ENCODE data around the gene TARM1.
A peak's percentile ranks its signal among the peaks of the same experiment; 100 is the strongest.
"Not testable (repeated sequence)": the region's sequence is repeated elsewhere in the genome, so short reads cannot be mapped to it uniquely, and the experiment has no call there.

Gene TARM1

DNA sequence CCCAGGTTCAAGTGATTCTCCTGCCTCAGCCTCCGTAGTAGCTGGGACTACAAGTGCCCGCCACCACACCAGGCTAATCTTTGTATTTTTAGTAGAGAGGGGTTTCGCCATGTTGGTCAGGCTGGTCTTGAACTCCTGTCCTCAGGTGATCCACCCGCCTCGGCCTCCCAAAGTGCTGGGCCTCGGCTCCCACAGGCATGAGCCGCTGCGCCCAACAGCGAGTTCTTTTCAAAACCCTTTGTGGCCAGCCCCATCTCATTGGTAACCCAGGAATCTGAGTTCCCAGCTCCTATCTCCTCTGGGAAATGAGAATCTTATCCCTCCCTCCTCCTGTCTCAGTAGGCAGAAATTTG lies 18.7 kb upstream of the TARM1 start:
- not testable (repeated sequence) for DNase-seq (ENCODE audit: low spot score)

DNA sequence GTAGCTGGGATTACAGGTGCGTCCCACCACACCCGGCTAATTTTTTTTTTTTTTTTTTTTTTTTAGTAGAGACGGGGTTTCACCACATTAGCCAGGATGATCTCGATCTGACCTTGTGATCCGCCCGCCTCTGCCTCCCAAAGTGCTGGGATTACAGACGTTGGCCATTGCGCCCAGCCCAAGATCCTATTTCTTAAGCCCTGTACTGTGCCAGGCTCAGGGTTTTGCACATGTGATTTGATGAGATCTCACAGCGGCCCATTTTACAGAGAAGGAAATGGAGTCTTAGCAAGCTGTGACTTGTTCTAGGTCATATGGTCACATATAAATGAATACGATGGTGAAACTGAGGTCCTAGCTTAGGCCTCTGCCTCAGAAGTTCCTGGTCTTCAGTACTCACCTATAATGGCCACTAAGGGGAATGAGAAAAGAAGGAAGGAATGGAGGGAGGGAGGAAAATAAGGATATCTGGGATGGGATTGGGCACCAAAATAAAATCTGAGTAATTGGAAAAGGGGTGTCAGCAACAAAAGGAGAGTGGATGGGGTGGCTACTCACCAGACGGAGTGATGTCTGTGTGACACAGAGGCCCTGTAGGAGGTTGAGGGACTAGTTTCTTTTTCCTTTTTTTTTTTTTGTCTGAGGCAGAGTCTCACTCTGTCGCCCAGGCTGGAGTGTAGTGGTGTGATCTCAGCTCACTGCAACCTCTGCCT lies 18.2 kb upstream of the TARM1 start:
- DNase-seq (ENCODE audit: low spot score), result no peak

DNA sequence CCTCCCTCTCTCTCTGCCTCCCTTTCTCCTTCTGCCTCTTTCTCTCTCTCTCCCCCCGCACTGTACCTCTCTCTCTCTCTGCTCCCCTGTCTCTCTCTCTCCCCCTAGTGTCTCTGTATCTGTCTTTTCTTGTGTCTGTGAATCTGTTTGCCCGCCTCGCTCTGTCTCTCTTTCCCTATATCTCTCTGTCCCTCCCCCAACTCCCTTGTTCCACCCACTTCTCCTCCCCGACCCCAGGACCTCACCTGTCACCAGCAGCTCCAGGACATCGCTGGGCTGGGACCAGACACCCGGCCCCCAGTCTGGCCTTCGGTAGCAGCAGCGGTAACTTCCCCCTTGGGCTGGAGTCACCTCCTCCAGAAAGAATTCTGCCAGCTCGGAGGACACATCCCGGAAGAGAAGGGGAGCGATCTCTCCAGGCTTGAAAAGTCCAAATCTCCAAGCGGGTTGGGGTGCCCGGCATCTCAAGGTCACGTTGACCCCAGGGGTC lies 15.5 kb upstream of the TARM1 start:
- DNase-seq (ENCODE audit: low spot score), result peak; percentile 37

DNA sequence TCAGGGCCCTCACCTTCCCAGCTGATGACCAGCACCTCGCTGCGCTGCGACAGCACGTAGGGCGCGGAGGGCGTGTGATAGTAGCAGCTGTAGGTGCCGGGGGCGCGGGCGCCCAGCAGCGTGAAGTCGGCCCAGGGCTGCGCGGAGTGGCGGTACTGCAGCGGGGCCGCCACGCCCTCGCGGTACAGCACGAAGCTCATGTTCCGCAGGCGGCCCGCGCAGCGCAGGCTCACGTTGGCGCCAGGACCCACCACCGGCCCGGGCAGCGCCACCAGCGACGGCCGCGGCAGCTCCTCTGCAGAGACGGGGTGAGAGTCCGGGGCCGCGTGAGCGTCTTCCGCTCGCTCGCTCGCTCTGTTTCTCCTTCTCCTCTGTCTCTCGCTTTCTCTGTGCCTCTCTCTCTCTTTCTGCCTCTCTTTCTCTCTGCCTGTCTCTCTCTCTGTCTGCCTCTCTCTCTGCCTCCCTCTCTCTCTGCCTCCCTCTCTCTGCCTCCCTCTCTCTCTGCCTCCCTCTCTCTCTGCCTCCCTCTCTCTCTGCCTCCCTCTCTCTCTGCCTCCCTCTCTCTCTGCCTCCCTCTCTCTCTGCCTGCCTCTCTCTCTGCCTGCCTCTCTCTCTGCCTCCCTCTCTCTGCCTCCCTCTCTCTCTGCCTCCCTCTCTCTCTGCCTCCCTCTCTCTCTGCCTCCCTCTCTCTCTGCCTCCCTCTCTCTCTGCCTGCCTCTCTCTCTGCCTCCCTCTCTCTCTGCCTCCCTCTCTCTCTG lies 14.9 kb upstream of the TARM1 start:
- peak; percentile 48 for DNase-seq (ENCODE audit: low spot score)

DNA sequence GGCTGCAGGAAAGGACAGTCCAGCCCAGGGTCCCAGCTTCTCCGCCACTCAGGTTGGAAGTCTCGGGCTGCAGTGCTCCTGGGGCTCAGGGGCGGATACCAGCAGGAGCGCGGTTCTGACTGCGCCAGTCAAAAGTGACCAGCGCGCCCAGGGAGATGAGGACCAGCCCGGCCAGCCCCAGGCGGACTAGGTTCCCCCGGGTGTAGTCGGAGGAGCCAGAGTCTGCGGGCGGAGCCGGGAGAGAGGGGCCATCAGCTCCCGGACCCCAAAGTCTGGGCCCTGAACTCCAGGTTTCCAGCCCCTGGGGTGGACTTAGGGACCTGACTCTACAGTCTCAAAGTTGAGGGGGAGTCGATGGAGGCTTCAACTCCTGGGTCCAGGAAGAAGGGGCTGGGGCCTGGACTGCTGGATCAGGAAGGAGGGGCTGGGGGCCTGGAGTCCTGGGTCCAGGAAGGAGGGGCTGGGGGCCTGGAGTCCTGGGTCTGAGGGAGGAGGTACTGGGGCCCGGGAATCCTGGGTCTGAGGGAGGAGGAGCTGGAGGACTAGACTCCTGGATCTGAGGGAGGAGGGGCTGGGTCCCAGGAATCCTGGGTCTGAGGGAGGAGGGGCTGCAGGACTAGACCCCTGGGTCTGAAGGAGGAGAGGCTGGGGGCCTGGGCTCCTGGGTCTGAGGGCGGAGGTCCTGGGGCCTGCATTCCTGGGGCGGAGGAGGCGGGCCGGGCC lies 14.1 kb upstream of the TARM1 start:
- DNase-seq (ENCODE audit: low spot score), result no peak

DNA sequence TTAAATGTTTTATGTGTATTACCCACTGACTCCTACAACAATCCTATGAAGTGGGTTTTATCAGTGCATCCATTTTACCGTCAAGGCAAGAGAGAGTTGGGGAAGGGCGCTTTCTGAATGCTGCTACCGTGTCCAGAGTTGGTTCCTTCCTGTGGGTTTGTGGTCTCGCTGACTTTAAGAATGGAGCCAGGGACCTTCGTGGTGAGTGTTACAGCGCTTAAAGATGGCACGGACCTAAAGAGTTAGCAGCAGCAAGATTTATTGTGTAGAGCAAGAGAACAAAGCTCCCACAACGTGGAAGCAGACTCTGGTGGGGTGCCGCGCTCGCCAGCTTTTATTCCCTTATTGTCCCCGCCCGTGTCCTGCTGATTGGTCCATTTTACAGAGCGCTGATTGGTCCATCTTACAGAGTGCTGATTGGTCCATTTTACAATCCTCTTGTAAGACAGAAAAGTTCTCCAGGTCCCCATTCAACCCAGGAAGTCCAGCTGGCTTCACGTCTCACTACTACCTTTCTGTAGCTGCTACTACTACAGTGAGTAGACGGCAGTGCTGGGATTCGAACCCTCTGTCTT lies 13.3 kb upstream of the TARM1 start:
- DNase-seq (ENCODE audit: low spot score), result no peak

DNA sequence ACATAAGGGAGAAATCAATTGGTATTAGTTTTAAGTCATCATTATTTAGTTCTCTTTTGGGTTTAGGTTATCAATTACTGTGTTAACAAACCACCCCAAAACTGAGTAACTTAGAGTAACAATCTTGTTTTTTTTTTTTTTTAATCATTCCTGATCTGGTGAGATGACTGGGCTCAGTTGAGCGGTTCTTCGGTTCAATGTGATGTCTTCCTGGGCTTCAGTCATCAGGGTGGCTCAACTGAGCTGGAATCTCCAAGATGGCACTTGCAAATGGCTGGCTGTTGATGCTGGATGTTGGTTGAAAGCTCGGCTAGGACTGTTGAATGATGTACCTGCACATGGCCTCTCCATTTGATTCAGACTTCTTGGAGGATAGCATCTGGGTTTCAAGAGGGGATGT lies 3.2 kb upstream of the TARM1 start:
- DNase-seq (ENCODE audit: low spot score), result no peak

DNA sequence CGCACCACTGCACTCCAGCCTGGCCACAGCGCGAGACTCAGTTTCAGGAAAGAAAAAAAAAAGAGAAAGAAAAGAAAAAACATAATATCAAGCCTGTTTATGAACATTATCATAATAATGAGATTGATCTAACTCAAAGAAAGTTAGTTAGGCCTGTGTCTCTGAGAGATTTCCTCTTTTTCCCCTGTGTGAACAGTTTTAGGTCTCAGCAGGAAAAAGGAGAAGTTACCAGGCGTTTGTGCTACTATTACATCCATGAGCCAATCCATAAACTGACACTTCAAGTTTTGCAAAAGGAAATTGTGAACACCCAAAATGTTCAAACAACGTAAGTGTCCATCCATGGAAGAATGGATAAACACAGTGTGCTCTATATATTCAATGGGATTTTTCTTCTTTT lies 3.8 kb downstream of the TARM1 start:
- no peak for DNase-seq (ENCODE audit: low spot score)

DNA sequence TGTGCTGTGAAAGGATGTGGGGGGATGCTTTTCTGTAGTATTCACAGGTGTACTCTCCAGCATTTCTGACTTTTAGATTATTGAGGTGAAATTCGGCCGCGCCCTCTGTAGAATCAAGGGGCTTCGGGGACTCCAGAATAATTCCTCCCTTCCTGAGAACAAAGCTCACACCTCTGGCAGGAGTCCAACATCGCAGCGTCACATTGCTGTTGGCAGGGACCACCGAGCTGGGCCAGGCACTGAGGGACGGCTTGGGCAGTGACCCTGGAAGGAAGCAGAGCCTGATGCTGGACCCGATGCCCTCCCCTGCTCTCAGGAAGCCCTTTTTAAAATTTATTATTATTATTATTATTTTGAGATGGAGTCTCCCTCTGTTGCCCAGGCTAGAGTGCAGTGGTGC lies 6.3 kb downstream of the TARM1 start:
- no peak for DNase-seq (ENCODE audit: low spot score)

DNA sequence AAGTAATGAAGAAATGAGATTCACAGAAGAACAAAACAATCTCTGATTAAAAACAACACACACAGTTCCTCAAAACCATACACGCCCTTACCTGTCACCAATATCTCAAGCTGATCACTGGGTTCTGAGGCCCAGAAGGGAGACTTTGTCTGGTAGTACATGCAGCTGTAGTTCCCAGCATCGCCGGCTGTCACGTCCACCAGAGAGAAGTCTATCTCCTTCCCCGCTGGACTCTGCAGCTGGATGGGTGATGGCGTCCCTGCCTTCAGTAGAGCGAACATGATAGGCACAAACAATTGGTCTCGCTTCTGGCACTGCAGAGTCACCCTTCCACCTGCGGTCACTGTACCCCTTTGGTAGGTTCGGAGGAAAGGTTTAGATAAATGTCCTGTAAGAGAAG lies 7.3 kb downstream of the TARM1 start:
- no peak for DNase-seq (ENCODE audit: low spot score)

DNA sequence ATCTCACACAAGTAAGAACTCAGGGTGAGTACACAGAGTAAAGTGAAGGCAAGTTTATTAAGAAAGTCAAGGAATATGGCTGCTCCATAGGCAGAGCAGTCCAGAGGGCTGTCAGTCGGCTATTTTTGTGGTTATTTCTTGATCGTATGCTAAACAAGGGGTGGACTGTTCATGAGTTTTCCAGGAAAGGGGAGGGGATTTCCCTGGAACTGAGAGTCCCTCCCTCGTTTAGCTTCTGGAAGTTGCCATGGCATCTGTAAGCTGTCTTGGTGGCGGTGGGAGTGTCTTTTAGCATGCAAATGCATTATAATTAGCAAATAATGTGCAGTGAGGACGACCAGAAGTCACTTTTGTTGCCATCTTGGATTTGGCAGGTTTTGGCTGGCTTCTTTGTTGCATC lies 11.7 kb downstream of the TARM1 start:
- DNase-seq (ENCODE audit: low spot score), result no peak

DNA sequence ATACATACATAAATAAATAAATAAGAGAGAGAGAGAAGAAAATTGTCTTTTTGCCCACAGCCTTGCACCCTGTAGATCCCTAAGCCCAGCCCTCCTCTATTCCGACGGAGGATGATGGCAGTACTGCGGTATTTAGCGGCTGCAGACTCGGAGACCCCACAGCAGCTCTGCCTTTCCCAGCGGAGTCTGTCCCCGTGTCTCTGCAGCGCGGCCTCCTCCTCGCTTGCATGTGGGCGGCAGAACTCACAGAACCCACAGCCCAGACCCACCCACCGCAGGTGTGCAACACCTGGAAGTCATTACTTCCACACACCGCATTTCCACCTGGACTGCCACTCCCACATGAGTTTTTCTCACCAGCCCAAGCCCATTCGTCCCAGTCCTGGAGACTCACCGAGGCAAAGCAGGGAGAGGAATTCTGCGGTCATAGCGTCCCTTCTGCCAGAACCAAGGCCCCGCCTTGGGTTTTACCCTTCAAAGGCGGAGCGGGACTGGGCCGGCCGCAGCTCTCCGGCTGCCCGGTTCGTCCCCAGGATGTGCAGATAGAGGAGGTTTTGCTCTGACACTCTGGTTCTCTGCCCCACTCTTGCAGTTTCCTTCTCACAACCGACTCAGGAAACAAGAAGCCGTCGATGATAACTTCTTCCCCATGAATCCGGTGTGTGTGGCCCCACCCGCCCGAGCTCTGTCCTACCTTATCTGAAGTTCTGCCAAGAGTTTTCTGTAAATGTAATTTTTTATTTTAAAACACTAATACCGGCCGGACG lies 17.6 kb downstream of the TARM1 start, which contains the start of gene VSTM1:
Gene VSTM1 (minus strand): TSS at position 548 of the 767 bp plus-strand sequence. CDS start 120 bp downstream, at position 428.
- DNase-seq (ENCODE audit: low spot score), result no peak

DNA sequence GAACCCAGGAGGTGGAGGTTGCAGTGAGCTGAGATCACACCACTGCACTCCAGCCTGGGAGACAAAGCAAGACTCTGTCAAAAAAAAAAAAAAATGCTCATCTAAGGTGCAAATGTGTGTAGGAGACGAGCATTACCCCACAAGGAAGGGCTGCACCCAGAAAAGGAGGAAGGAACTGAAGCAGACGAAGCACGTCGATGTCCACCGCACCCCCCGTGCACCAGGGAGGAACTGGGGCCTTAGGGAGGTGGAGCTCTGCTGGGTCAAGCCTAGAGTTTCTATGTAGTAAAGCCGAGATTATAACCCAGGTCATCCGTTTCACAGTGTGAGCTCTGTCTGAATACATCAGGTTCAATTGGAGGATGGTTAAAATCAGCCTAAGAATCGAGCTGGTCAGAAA lies 18.5 kb downstream of the TARM1 start:
- DNase-seq (ENCODE audit: low spot score), result no peak

DNA sequence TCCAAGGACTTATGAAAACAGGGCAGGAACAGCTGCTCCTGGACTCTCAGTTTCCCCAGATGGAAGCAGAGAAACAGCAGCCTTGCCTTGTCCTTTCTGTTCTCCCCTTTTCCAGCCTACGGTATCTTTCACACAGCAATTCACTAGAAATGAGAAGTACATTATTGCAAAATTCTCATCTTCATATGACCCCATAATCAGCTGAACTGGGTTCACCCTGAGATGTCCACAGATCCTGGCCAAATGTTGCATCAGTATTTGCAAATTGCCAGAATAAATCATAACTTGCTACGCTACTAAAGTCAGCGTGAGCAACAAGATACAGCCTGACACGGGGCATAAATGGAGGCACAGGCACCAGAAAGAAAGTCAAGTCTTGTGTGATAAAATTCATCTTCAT lies 33.5 kb downstream of the TARM1 start:
- no peak for DNase-seq (ENCODE audit: low spot score)

DNA sequence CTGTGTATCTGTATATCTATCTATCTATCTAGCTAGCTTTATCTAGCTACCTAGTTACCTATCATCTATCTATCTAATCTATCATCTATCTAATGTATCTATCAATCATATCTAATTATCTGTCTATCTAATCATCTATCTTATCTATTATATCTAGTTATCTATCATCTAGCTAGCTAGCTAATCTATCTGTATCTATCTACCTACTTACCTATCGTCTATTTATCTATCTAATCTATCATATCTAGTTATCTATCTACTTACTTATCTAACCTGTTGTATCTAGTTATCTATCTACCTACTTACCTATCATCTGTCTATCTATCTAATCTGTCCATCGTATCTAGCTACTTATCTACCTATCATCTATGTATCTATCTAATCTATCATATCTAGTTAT lies 35.4 kb downstream of the TARM1 start:
- DNase-seq (ENCODE audit: low spot score), result no peak

DNA sequence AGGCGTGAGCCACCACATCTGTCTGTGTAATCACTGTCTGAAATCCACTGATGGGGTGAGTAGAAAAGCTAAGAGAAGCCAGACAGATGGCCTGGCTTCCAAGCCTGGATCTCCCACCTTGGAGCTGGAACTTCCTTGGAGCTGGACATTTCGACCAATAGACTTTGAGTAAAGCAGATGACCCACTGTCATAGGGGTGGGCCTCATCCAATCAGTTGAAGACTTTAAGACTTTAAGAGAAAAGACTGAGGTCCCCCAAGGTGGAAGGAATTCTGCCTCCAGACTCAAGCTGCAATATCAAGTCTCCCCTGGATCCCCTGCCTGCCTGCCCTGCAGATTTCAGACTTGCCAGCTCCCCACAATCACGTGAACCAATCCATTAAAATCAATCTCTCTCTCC lies 38.2 kb downstream of the TARM1 start:
- DNase-seq (ENCODE audit: low spot score), result no peak

DNA sequence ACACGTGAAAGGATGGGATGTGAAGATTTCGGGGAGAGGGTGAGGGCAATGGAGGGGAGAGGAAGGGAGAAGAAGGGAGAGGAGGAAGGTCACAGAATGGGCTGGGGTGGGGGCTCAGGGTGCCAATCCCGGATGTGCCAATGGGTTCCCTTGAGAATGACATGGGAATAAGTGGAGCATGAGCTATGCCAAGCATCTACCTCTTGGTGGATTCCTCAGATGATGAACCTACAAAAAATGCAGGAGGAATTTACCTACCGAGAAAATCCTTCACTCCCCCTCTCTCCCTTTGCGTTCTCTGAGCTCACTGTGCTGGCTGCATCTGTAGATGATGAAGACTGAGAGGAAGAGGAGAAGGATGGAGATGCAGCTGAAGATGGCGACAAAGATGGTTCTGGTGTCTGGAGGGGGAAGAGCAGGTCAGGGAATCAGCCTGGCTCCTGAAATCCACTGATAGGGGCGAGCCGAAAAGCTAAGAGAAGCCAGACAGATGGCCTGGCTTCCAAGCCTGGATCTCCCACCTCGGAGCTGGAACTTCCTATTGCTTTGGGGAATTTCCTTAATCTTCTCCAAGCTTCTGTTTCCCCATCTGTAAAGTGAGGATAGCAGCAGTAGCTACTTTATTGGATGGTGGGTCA lies 39.1 kb downstream of the TARM1 start:
- DNase-seq (ENCODE audit: low spot score), result no peak

DNA sequence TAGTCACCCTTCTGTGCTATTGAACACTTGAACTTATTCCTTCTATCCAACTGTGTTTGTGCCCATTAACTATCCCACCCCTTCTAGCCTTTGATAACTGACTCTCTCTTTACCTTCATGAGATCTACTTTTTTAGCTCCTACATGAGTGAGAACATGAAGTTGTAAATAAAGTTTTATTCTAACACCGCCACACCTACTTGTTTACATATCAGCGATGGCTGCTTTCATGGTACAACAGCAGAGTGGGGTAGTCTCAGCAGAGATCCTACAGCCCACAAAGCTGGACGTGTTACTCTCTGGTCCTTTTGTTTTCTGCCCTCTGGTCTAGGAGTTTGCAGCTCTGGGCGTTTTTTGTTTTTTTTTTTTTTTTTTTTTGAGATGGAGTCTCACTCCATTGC lies 41.2 kb downstream of the TARM1 start:
- no peak for DNase-seq (ENCODE audit: low spot score)

DNA sequence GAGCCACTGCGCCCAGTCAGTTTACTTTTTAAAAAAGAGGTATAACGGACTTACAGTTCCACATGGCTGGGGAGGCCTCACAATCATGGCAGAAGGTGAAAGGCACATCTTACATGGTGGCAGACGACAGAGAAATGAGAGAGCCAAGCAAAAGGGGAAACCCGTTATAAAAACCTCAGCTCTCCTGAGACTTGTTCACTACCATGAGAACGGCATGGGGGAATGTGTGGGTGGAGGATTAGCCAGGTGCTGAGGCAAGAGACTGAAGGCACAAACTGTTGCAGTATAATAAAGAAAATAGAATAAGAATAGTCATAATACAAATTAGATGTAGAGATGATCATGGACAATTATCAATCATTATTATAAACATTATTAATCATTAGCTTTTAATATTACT lies 44.6 kb downstream of the TARM1 start:
- DNase-seq (ENCODE audit: low spot score), result not testable (repeated sequence)

DNA sequence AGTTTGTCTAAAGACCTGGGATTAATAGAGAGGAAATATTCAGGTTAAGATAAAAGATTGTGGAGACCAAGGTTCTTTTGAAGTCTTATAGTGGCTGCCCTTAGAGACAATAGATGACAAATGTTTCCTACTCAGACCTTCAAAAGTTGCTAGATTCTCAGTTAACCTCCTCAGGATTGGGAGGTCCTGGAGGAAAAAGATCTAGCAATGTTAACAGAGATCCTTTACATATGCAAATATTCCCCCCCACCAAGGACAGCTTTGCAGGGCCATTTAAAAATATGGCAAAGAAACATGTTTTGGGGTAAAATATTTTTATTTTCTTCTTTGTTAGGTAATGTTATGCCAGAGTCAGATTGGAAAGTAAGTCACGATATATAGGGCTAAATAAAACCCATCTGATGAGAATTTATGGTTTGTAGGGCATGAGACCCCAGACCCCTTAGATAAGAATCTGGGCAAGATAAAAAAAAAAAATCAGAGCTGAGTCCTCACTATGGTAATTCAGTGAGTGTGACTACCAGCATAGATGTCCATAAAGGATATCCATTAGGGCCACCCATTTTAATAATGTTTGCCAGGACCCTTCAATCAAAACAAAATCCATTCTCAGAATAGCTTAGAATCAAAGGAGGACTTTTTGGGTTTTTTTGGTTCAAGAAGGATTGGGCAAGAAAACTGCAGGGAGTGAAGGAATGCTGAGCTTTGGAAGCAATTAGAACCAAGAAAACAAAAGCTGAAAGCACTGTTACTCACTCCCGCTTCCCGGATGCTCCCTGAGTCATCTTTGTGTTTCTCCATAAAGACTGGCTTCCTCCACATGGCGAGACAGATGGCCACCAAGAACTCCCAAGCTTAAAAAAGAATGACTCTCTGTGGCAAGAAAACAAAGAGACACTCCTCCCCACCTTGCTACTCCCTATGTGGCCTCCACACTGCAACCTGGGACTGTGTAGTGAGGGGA lies 45.7 kb downstream of the TARM1 start:
- DNase-seq (ENCODE audit: low spot score), result no peak

All from CD4-positive, alpha-beta T cell treated with Interleukin-2 at 100 ng/mL for 4 hours (primary cell).